ENCODE results near the gene OGFOD3.

GRCh38 chr17:82354804-82355308 lies 63.5 kb downstream of the OGFOD3 start:
- TF ChIP-seq EHMT2 (IDR thresholded peaks at IDR 0.05; ENCODE audit: low read depth) (no peak), HDAC2 (IDR thresholded peaks at IDR 0.05) (no peak)
